GM18867 (cell line): ENCODE measurements around the gene OR52K2.
"Not testable (repeated sequence)": the region's sequence is repeated elsewhere in the genome, so short reads cannot be mapped to it uniquely, and the experiment has no call there.

ENCODE experiments used
- ATAC-seq: cut with Tn5 transposase; IDR thresholded peaks from one replicate; pipeline ENCODE4 v1.9.1; 2021; ENCODE audit warnings: mild to moderate bottlenecking, moderate library complexity; ENCODE audit not compliant: unreplicated experiment

The OR52K2 gene

GRCh38 chr11:4448995-4449394, at the start of gene OR52K2:
Gene OR52K2 (plus strand): TSS chr11:4449295. CDS start chr11:4449340, 45 bp downstream.
- ATAC-seq, result no peak

- ATAC-seq, result not testable (repeated sequence)
Observed at GRCh38 chr11:4406206-4406605, 42.9 kb upstream of the OR52K2 start.

- ATAC-seq, result no peak
Observed at GRCh38 chr11:4416306-4416705, 32.8 kb upstream of the OR52K2 start.

GRCh38 chr11:4416816-4417215, 32.3 kb upstream of the OR52K2 start:
- no peak for ATAC-seq

- no peak for ATAC-seq
Observed at GRCh38 chr11:4418403-4418802, 30.7 kb upstream of the OR52K2 start.

GRCh38 chr11:4430051-4430450, 19.0 kb upstream of the OR52K2 start:
- no peak for ATAC-seq

- no peak for ATAC-seq
Observed at GRCh38 chr11:4433856-4434255, 15.2 kb upstream of the OR52K2 start.

GRCh38 chr11:4436411-4436810, 12.7 kb upstream of the OR52K2 start:
- ATAC-seq, result no peak

- no peak for ATAC-seq
Observed at GRCh38 chr11:4441515-4441914, 7.6 kb upstream of the OR52K2 start.

- ATAC-seq, result no peak
Observed at GRCh38 chr11:4443232-4443891, 5.7 kb upstream of the OR52K2 start.

- no peak for ATAC-seq
Observed at GRCh38 chr11:4453118-4453517, 4.0 kb downstream of the OR52K2 start.

GRCh38 chr11:4454021-4454420, 4.9 kb downstream of the OR52K2 start:
- ATAC-seq, result no peak

- ATAC-seq, result no peak
Observed at GRCh38 chr11:4455419-4455818, 6.3 kb downstream of the OR52K2 start.

GRCh38 chr11:4459500-4459899, 10.4 kb downstream of the OR52K2 start:
- peak; percentile 93 for ATAC-seq

GRCh38 chr11:4460151-4460550, 11.1 kb downstream of the OR52K2 start:
- no peak for ATAC-seq

- no peak for ATAC-seq
Observed at GRCh38 chr11:4464216-4465159, 15.4 kb downstream of the OR52K2 start.

- no peak for ATAC-seq
Observed at GRCh38 chr11:4465407-4465806, 16.3 kb downstream of the OR52K2 start.

GRCh38 chr11:4466131-4466870, 17.2 kb downstream of the OR52K2 start:
- ATAC-seq, result no peak

- ATAC-seq, result no peak
Observed at GRCh38 chr11:4466871-4467442, 17.9 kb downstream of the OR52K2 start.

- no peak for ATAC-seq
Observed at GRCh38 chr11:4467811-4468606, 18.9 kb downstream of the OR52K2 start.
